HAP-1 (cell line): Measurements from ENCODE around the gene SLC5A8.
"Not testable (repeated sequence)": the region's sequence is repeated elsewhere in the genome, so short reads cannot be mapped to it uniquely, and the experiment has no call there.

ENCODE experiments used
- DNase-seq, 2 experiments: peaks; one replicate each; pipeline ENCODE4 v3.0.0-alpha.2; 2016 to 2020; ENCODE audit warnings: low spot score in 2 of 2
- H3K27me3 ChIP-seq: fragments of 250-450 bp; sonication (Bioruptor Pico); 2 replicates; pipeline ENCODE4 v1.5.1; 2020; ENCODE audit warnings: low read depth, mild to moderate bottlenecking, moderate library complexity
- H3K36me3 ChIP-seq: fragments of 250-450 bp; sonication (Bioruptor Pico); replicated peaks from 2 replicates; pipeline ENCODE4 v1.5.1; 2020; ENCODE audit warnings: mild to moderate bottlenecking
- H3K4me1 ChIP-seq: fragments of 250-450 bp; sonication (Bioruptor Pico); 2 replicates; pipeline ENCODE4 v1.5.1; 2020; ENCODE audit warnings: mild to moderate bottlenecking
- H3K4me3 ChIP-seq: fragments of 250-450 bp; sonication (Bioruptor Pico); 2 replicates; pipeline ENCODE4 v1.5.1; 2020; ENCODE audit warnings: mild to moderate bottlenecking, moderate library complexity
- H3K9me3 ChIP-seq: fragments of 250-450 bp; sonication (Bioruptor Pico); 2 replicates; pipeline ENCODE4 v1.5.1; 2020; ENCODE audit warnings: mild to moderate bottlenecking, moderate library complexity
- in situ Hi-C: fragments of 300-500 bp; cut with MboI; formaldehyde crosslinking; loops from 3 replicates; pipeline ENCODE4 v1.14.3; 2020; ENCODE audit warnings: low sequenced_read_pairs, inconsistent platforms, mixed read lengths

Gene SLC5A8

DNA sequence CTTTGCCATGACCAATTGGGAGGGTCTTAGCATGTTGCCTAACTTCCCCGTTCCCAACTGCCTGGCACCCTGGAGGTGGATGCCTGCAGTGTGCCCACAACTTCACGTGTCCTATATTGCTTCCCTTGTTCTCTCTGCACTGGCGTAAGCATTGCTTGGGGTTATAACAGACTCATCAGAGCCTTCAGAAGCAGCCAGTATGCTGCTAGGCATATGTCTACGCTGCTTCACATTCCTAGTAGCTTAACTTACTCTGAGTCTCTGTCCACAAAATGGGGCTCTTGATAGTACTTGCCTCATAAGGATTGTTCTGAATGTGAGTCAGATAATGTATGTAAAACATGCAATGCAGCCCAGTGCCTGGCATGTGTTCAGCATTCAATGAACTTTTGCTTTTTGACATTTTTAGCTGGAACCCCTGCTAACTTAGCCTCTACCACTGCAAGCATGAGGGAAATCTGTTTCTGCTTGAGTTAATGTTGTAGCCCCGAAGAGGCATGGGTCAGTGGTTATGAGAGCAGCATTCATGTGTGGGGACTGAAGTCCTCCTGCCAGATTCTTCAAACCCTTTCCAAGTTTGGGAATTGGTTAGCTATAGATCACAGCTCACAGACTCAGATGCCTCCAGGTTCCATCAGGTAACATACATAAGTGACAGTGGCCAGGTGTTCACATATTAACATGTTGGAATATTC, 2.8 kb downstream of the SLC5A8 start:
- H3K4me3 ChIP-seq = no peak overlapping the region
- no peaks in the 10 kb centered on the region; the same call in 1 of the 2 replicates for H3K27me3 ChIP-seq
- no peaks in the 10 kb centered on the region for H3K36me3 ChIP-seq
- no peak for DNase-seq
- in situ Hi-C loops = no loop called here
- no peaks in the 10 kb centered on the region for H3K9me3 ChIP-seq
- H3K4me1 ChIP-seq = peaks cover 10% of the 10 kb centered on the region

DNA sequence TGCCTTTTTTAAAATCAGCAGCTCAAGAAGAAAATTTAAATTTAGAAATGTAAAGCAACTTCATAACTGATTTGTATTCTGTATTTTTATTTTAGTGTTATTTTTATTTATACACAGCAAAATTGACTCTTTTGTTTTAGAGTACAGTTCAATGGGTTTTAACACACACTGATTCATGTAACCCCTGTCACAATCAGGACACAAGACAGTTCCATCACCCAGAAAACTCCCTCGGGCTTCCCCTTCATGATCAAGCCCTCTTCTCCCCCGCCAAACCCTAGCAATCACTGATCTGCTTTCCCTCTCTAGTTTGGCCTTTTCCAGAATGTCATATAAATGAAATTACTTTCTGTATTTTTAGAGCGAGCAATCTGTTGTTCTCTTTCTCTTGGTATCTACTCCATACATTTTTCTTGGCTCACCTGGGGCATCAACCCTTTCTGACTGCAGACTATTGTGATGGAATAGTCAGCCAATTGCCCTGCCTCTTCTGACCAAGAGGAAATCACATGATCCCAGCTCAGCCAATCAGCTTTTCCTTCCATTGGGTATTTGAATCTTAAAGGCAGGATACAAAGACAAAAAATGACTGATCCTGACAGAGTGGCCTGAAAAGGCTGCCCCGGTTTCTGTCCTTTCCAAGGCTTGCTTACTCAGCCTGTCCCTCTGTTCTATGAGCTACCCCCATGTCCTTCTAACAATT, 5.3 kb downstream of the SLC5A8 start:
- Histone ChIP-seq H3K9me3 (no peaks in the 10 kb centered on the region), H3K4me1 (peaks cover 10% of the 10 kb centered on the region), H3K27me3 (no peaks in the 10 kb centered on the region), H3K36me3 (no peaks in the 10 kb centered on the region), H3K4me3 (no peak overlapping the region)
- DNase-seq = peak in 1 of 2 experiments; percentile 49
- in situ Hi-C loops = no loop called here

DNA sequence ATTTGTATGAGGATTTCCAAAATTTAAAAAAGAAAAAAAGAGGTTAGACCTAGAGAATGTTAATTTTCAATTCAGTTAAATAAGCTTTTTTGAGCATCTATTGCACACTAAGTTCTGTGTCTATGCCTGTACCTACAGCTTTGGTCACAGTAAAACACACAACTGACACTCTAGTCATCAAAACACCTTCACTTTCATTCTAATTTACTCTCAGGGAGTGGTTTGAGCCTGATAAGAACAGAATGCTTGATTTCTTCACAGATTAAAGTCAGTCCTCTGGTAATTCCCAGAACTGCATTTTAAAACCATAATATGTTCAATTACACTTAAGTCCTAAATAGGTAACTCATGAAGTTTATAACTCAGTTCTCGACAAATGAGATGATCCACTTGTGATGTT, 9.2 kb downstream of the SLC5A8 start:
- peaks cover 14% of the 10 kb centered on the region for H3K4me1 ChIP-seq
- no peak overlapping the region for H3K4me3 ChIP-seq
- H3K36me3 ChIP-seq = no peaks in the 10 kb centered on the region
- no peaks in the 10 kb centered on the region for H3K27me3 ChIP-seq
- in situ Hi-C loops = no loop called here
- no peaks in the 10 kb centered on the region for H3K9me3 ChIP-seq
- no peak for DNase-seq

DNA sequence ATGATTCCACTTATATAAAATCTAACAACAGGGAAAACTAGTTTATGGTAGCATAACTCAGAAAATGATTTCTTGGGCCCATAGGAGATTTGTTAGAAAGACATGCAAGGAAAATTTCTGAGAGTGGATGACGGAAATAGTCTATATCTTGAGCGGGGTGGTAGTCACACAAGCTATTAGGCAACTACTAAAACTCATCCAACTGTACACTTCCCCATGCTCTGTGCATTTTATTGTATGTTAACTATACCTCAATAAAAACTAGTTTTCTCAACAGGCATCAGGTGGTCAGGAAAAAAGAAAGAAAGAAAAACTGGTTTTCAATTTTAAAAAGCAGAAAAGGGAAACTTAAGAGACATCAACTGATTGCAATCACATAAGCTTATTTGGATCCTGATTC, 9.9 kb downstream of the SLC5A8 start:
- Histone ChIP-seq H3K4me1 (peaks cover 14% of the 10 kb centered on the region), H3K9me3 (no peaks in the 10 kb centered on the region), H3K4me3 (no peak overlapping the region), H3K36me3 (no peaks in the 10 kb centered on the region), H3K27me3 (no peaks in the 10 kb centered on the region)
- no peak for DNase-seq
- in situ Hi-C loops = no loop called here

DNA sequence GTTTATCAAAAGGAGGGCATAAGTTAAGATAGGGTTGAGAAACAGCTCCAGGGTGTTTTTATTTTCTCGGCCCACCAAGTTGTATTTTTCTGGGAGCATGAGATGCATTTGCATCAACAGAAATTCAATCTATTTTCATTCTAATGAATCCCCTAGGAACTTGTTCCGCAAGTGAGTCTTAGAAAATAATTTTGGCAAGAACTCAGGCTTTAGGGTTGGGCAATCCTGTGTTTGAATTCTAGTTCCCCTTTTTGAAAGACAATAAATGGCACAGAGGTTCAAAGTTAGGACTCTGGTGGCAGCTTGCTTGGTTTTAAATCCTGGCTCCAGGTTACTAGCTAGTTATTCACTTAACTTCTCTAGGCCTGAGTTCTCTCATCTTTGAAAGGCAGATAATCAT, 23.7 kb downstream of the SLC5A8 start:
- H3K9me3 ChIP-seq = no peaks in the 10 kb centered on the region
- no peak overlapping the region for H3K4me3 ChIP-seq
- peaks cover 17% of the 10 kb centered on the region for H3K4me1 ChIP-seq
- peak; percentile 14 to 63 for DNase-seq
- no peaks in the 10 kb centered on the region for H3K27me3 ChIP-seq
- in situ Hi-C loops = no loop called here
- no peaks in the 10 kb centered on the region for H3K36me3 ChIP-seq

DNA sequence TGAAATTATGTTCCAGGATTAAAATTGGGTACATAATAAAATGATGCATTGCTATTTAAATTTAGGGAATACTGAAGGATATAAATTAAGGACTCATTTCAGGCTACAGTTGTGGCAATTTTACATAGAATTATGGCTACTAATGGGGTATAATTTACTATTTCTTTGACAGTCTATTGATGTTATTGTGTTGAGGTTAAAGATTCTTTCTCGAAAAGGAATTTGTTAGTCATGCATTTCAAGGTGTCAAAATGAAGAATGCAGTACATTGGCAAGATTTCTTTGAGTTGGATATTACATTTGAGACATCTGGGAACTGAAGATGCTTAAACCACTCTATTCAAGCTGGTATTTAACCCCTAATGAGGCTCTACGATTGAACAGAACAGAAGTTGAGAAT, 28.3 kb downstream of the SLC5A8 start:
- peak in 1 of 2 experiments; percentile 97 for DNase-seq
- H3K4me3 ChIP-seq = no peak overlapping the region
- in situ Hi-C loops = no loop called here
- H3K36me3 ChIP-seq = no peaks in the 10 kb centered on the region
- H3K4me1 ChIP-seq = peaks cover 31% of the 10 kb centered on the region
- H3K27me3 ChIP-seq = no peaks in the 10 kb centered on the region; the same call in none of the 2 replicates
- H3K9me3 ChIP-seq = no peaks in the 10 kb centered on the region

DNA sequence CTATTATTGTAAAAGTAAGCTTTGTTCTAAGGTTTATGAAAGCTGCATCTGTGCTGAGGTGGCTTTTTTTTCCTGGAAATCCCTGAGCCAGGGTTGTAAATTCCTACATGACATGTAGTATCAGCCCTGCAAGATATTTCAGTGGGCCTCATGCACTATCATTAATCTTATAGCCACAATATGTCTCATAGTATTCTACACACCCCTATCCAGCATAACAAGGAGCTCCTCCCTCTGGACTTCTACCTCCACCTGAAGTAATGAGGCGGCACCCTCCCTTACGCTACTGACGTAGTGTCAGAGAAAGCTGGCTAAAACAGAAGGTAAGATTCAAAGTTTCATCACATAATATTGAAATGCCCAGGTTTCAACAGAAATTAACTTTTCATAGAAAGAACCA, 35.5 kb downstream of the SLC5A8 start:
- DNase-seq = no peak
- in situ Hi-C loops = no loop called here

DNA sequence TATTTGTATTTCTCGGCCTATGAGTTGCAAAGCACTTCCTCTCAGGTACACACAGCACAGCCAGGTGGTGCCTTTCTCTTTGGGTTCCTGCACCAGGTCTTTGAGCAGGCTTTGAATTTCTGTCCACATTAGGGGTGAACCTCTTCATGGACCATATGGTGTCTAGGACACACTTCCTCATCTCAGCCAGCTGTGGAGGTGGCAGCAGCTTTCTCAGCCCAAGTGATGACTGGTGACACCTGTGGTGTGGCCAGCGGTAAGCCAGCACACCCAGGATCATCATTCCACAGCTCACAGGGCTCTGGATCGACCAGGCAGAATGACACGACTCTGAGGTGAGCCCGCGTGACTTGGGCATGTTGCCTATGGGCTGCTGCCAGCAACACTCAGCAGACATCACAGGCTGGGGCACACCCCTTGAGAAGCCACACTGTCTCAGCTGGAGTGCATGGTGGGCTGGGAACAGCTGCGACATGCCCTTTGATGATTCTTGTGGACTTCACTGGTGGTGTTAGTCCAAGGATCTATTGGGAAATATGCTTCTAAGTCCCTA, 36.8 kb downstream of the SLC5A8 start:
- no peak for DNase-seq
- no peaks in the 10 kb centered on the region for H3K4me1 ChIP-seq

More for the DNA sequence above, 35.5 kb downstream of the SLC5A8 start:
- 0 out of 2 replicates have a peak, but pooled peaks cover 3% of the 10 kb centered on the region for H3K9me3 ChIP-seq
- H3K27me3 ChIP-seq = peaks cover 8% of the 10 kb centered on the region
- H3K36me3 ChIP-seq = no peaks in the 10 kb centered on the region
- H3K4me1 ChIP-seq = no peaks in the 10 kb centered on the region
- H3K4me3 ChIP-seq = no peak overlapping the region

DNA sequence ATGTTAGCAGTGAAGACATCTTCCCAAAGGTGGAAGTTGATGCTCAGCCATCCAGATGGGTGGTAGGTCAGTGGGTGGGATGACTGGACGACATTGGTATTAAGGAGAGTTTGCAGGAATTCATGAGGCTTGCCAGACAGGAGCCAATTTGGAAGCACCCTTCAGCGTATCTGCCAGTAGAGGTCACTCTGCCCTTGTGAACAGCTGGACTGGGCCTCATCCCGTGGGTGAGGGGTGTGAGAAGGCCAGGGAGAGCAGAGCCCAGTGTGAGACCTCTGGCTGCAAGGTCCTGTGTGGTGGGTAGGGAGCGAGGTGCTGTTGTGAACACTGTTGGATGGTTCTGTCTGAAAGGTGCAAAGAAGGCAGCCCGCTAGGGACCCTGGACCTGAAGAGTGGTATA, 37.7 kb downstream of the SLC5A8 start:
- H3K27me3 ChIP-seq = peaks cover 13% of the 10 kb centered on the region
- no peaks in the 10 kb centered on the region for H3K4me1 ChIP-seq
- no peak overlapping the region for H3K4me3 ChIP-seq
- H3K36me3 ChIP-seq = no peaks in the 10 kb centered on the region
- in situ Hi-C loops = no loop called here
- peak; percentile 39 to 74 for DNase-seq
- H3K9me3 ChIP-seq = 0 out of 2 replicates have a peak, but pooled peaks cover 3% of the 10 kb centered on the region

More for the DNA sequence above, 36.8 kb downstream of the SLC5A8 start:
- 0 out of 2 replicates have a peak, but pooled peaks cover 3% of the 10 kb centered on the region for H3K9me3 ChIP-seq
- H3K4me3 ChIP-seq = no peak overlapping the region
- no peaks in the 10 kb centered on the region for H3K36me3 ChIP-seq
- in situ Hi-C loops = no loop called here
- H3K27me3 ChIP-seq = peaks cover 13% of the 10 kb centered on the region

DNA sequence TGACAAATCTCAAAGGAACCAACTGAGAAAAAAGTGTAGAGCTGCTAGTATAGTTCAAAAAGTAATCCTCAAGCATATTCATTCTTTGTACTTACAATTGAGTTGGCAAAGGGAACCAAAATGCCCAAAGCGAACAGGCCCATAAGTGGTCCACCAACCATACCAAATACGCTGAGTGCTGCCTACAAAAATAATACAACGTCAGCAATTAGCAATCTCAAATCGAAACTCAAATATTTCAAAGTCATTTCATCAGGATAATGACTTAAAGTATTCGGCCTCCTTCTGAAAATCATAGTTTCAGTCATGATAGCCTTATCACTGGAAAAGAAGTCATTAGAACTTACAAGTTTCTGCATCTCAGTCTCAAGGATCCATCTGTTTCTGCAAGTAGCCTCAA, 42.0 kb downstream of the SLC5A8 start:
- no peak for DNase-seq
- Histone ChIP-seq H3K4me1 (no peaks in the 10 kb centered on the region), H3K4me3 (no peak overlapping the region), H3K27me3 (peaks cover 35% of the 10 kb centered on the region), H3K36me3 (no peaks in the 10 kb centered on the region), H3K9me3 (no peaks in the 10 kb centered on the region)
- in situ Hi-C loops = no loop called here

DNA sequence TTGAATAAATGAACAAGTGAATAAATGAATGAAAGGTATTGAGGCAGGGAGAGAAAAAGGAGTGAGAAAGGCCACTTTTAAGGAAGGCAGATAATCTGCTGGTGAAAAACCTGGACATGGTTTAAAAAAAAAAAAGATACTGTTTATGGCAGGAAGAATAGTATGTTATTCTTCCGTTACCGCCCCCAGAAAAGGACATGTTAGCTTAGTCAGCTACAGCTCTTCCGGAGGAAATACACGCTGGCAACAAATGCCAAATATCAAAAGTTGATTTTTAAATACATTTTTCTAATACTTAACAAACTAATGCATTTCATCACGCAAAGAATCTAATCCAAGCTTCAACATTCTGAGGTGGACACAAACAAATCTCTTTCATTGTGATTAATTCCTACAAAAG, 43.2 kb downstream of the SLC5A8 start:
- Histone ChIP-seq H3K9me3 (no peaks in the 10 kb centered on the region), H3K4me3 (no peak overlapping the region), H3K36me3 (no peaks in the 10 kb centered on the region), H3K27me3 (peaks cover 35% of the 10 kb centered on the region), H3K4me1 (no peaks in the 10 kb centered on the region)
- in situ Hi-C loops = no loop called here
- no peak for DNase-seq

DNA sequence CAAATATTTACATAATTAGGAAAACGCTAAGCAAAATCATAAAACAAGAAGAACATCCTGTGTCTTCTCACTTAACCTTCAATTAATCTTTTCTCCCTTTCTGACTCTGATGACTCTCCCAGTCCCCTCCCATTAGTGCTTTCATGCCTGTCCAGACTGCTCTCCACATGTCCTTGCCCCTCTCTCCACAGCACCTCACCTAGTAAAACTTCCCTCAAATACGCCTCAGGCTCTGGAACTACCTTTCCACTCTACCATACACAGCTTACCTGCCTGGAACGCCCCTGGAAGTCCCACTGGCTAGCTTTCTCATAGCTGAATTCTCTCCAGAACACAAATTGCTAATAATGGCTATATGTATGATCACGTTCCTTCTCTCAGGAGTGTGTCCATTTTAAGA, 44.7 kb downstream of the SLC5A8 start:
- Histone ChIP-seq H3K4me3 (no peak overlapping the region), H3K9me3 (no peaks in the 10 kb centered on the region), H3K36me3 (no peaks in the 10 kb centered on the region), H3K4me1 (no peaks in the 10 kb centered on the region), H3K27me3 (peaks cover 35% of the 10 kb centered on the region)
- no peak for DNase-seq
- in situ Hi-C loops = no loop called here

DNA sequence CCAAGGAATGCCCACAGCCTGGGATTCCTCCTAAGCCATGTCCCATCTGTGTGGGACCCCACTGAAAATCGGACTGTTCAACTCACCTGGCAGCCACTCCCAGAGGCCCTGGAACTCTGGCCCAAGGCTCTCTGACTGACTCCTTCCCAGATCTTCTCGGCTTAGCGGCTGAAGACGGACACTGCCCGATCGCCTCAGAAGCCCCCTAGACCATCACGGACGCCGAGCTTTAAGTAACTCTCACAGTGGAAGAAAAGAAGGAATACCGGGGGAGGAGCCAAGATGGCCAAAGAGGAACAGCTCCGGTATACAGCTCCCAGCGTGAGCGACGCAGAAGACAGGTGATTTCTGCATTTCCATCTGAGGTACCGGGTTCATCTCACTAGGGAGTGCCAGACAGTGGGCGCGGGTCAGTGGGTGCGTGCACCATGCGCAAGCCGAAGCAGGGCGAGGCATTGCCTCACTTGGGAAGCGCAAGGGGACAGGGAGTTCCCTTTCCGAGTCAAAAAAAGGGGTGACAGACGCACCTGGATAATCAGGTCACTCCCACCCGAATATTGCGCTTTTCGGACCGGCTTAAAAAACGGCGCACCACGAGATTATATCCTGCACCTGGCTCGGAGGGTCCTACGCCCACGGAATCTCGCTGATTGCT, 64.1 kb downstream of the SLC5A8 start:
- DNase-seq, H3K4me1 ChIP-seq, H3K9me3 ChIP-seq, H3K4me3 ChIP-seq, H3K27me3 ChIP-seq, H3K36me3 ChIP-seq, in situ Hi-C loops: not testable (repeated sequence)
